ENCODE data around the gene PANK4.

The PANK4 gene

DNA sequence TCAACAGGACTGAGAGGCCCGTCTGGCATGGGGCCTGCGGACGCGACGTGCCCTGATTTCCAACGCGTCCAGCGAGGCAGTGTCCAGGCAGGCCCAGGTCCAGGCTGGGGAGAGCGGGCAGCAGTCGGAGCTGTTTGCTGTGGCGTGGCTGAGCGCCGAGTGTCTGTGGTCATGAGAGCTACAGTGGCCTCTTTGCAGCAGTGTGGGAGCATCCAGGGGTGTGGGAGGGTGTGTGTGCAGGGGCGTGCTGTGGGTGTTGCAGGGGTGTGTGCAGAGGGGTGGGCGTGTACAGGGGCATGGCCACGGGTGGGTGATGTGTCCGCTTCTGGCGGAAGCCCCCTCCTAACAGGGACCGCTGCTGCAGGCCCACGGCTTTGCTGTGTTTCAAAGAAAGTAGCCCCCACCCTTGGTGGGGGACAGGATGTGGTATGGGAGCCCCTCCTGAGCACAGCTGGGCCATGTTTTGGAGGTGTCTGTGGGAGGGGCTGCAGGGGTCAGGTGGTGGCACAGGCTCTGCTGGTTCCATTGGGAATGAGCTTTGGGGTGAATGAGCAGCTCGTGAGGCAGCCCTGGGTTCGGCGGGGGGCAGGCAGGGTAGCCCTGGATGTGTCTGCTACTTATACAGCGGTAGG is 32.6 kb downstream of the PANK4 start:
- DNase-seq (ENCODE audit: insufficient read length, low spot score) (no peak), FAIRE-seq (no peak)
- TF ChIP-seq POLR2A (IDR thresholded peaks at IDR 0.05; ENCODE audit: low read depth, low read length), result no peak

DNA sequence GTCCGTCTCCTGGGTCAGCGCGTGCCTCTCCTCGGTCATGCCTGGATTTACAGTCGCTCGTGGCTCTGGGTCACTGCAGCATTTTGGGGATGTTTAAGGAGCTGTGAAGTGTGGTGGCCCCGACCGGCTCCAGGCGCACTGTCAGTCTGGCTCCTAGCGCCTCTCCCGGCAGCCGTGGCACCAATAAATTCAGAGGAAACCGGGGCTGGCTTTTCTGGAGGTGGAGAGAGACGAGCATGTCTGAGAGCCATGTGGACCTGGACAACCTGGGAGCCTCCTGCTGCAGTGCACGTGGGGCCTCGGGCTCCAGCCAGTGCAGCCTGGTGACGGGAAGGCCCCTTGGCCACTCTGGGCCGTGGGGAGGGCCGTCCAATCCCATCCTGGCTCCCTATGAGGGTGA is 33.2 kb downstream of the PANK4 start:
- no peak for DNase-seq (ENCODE audit: insufficient read length, low spot score)

DNA sequence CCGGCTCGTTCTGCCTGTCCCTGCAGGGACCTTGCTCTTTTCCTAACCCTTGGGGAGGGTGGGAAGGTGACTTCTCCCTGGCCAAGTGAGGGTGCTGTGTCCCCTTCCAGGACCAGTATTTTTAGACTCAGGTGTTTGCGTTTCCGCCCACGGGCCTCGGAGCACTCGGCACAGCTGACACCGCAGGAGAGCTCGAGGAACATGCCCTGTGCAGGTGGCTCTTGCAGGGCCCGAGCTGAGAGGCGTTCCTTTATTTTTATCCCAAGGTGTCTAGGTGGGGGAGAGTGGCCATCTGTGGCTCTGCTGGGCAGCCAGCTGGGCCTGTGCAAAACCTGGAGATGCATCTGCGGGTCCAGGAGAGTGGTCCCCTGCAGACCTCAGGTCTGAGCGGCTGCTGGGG is 34.3 kb downstream of the PANK4 start:
- DNase-seq (ENCODE audit: insufficient read length, low spot score) (no peak), FAIRE-seq (no peak)
- TF ChIP-seq POLR2A (IDR thresholded peaks at IDR 0.05; ENCODE audit: low read depth, low read length), result no peak

More for the DNA sequence above, 33.2 kb downstream of the PANK4 start:
- FAIRE-seq, result no peak
- TF ChIP-seq POLR2A (IDR thresholded peaks at IDR 0.05; ENCODE audit: low read depth, low read length), result no peak

DNA sequence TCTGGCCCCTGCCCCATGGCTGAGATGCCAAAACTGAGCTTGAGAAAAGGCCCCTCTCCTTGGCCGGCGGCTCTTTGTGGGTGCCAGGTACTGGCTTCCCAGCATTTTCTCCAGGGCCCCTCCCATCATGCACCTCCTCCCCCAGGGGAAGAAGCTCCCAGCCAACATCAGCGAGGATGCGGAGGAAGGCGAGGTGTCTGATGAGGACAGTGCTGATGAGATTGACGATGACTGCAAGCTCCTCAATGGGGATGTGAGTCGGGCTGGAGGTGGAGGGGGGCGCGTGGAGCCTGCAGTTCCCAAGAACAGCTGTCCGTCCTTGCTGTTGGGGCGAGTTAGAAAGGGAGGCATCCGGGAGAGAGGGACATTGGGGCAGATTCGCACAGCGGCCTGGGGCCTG is 36.8 kb downstream of the PANK4 start:
- no peak for TF ChIP-seq POLR2A (IDR thresholded peaks at IDR 0.05; ENCODE audit: low read depth, low read length)
- no peak for DNase-seq (ENCODE audit: insufficient read length, low spot score)
- FAIRE-seq, result no peak

DNA sequence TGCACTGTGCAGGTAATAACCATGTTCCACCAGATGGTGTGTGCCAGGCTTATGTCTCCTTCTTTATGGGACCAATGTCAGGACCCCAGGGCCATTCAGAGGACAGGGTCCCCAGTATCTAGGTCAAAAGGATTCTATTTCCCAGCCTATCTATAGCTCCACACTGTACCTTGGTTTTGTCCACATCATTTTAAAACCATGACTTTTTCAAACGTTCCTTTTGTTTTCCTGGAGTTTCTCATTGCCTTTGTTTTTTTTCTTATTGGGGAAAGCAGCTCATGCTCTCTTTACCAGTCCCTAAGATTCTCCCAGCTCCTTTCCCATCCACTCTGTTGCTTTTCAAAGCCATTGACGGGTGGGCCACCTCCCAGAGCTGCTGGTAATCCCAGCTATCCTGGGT is 37.7 kb downstream of the PANK4 start:
- FAIRE-seq (no peak), DNase-seq (ENCODE audit: insufficient read length, low spot score) (no peak)
- TF ChIP-seq POLR2A (IDR thresholded peaks at IDR 0.05; ENCODE audit: low read depth, low read length), result no peak

DNA sequence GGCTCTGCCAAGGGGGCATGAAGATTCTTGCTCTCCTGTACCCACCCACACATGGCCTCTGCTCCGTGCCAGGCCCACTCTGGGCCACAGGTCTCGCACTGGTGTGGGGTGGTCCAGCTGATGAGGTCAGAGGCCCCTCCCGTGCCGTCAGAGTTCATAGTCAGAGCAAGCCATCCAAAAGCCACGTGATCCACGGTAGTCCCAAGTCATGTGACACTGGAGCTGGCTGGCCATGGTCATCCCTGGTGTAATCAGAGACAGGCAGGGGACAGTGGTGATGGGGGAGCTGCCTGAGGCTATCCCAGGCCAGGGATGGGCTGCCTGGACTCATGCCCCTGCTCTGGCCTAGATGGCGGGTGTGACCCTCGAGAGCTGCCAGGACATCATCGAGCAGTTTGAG is 39.8 kb downstream of the PANK4 start:
- no peak for DNase-seq (ENCODE audit: insufficient read length, low spot score)
- TF ChIP-seq POLR2A (IDR thresholded peaks at IDR 0.05; ENCODE audit: low read depth, low read length), result no peak
- no peak for FAIRE-seq

DNA sequence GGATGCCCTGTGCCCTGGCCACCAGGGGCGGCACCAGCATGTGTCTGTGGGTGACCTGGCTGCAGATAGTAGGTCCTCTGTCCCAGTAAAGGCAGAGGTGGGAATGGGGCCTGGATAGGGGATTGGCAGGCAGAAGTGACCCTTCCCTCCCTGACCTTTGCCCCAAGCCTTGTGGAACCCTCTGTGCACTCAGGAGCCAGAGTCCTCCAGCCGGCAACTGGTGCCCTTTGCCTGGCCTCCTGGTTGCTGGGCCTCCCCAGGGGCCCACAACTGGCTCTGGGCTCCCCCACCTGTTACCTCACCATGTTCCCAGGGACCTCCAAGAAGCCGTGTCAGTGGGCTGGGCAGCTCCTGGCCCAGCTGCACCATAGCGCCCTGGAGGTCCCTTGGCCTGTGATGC is 40.4 kb downstream of the PANK4 start:
- TF ChIP-seq POLR2A (IDR thresholded peaks at IDR 0.05; ENCODE audit: low read depth, low read length), result no peak
- DNase-seq (ENCODE audit: insufficient read length, low spot score) (no peak), FAIRE-seq (no peak)

DNA sequence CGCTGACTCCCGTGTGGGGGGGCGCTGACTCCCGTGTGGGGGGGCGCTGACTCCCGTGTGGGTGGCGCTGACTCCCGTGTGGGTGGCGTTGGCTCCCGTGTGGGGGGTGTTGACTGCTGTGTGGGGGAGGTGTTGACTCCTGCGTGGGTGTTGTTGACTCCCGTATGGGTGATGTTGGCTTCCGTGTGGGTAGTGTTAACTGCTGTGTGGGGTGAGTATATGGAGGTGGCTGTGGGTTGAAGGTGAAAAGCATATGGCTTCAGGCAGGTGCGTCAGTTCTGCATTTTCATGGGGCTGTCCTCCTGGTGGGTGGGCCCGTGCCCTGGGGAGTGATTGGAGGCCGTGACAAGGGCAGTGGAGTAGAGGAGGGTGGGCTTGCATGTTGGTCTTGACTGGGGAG is 42.4 kb downstream of the PANK4 start:
- TF ChIP-seq POLR2A (IDR thresholded peaks at IDR 0.05; ENCODE audit: low read depth, low read length), result no peak
- FAIRE-seq (no peak), DNase-seq (ENCODE audit: insufficient read length, low spot score) (no peak)

DNA sequence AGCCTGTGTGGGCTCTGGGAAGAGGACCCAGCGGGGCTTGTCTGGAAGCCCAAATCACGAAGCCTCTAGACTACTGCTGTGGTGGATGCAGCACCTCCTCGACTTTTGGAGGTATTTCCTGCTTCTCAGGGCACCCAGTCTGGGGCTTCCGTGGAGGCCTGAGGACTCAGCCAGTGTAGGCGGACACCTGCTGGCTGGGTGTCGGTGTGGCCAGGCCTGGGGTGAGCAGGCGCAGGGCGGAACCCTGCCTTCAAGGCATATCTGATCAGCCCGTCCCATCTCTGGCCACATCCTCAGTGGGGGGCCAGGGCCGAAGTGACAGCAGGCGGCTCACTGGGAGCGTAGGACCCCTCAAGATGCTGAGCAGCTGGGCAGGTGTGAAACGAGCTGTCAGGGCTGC is 43.4 kb downstream of the PANK4 start:
- DNase-seq (ENCODE audit: insufficient read length, low spot score) (no peak), FAIRE-seq (no peak)
- TF ChIP-seq POLR2A (IDR thresholded peaks at IDR 0.05; ENCODE audit: low read depth, low read length), result no peak

DNA sequence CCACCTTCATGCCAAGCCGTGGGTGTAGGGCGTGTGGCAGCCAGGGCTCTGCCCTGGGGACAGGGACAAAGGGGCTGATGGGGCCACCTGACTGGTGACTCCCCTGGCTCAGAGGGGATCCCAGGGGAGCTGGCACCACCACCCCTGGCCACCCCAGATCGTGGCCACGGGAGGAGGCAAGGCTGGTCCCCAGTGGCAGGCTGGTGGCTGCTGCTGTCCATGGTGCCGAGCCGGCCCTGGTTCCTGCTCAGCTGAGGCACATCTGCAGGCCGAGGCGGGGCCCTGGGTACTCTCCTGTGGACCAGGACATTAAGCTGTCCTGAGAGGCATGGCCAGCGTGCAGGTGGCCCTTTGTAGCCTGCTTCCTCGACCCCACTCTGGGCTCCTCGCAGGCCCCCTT is 43.8 kb downstream of the PANK4 start:
- FAIRE-seq, result no peak
- TF ChIP-seq POLR2A (IDR thresholded peaks at IDR 0.05; ENCODE audit: low read depth, low read length), result no peak
- DNase-seq (ENCODE audit: insufficient read length, low spot score), result no peak

DNA sequence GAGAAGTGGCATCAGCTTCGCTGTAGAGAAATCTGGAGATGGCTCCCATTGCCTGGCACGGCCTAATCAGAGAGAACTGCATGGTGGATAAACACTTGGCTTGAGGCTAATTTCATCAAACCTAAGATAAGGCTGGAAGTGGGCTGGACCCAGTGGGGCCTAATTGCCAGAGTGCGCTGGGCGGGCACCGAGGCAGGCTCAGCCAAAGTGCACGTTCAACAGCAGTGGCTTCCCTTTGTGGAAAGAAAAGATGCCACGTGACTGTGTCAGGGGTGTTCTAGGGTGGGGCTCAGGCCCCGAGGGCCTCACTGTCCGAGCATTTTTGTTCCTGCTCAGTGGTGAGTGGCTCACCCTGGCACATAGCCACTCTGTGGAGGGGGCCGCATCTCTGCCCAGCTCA is 44.5 kb downstream of the PANK4 start:
- TF ChIP-seq POLR2A (IDR thresholded peaks at IDR 0.05; ENCODE audit: low read depth, low read length), result no peak
- DNase-seq (ENCODE audit: insufficient read length, low spot score) (no peak), FAIRE-seq (no peak)

DNA sequence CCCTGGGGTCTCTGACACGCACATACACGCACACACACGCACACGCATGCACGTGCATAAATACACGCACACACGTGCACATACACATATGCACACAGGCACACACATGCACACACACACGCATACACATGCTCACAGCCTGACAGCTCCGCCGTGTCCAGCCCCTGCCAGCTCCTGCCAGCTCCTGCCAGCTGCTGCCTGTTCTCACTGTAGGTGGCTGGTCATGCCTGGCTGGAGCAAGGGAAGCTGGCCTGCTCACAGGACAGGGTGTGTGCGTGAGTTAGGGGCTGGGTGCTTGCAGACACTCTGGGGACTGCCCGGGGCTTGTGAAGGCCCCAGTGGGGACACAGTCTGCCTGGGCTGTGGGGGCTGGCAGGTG is 45.4 kb downstream of the PANK4 start:
- DNase-seq (ENCODE audit: insufficient read length, low spot score) (no peak), FAIRE-seq (no peak)
- no peak for TF ChIP-seq POLR2A (IDR thresholded peaks at IDR 0.05; ENCODE audit: low read depth, low read length)

DNA sequence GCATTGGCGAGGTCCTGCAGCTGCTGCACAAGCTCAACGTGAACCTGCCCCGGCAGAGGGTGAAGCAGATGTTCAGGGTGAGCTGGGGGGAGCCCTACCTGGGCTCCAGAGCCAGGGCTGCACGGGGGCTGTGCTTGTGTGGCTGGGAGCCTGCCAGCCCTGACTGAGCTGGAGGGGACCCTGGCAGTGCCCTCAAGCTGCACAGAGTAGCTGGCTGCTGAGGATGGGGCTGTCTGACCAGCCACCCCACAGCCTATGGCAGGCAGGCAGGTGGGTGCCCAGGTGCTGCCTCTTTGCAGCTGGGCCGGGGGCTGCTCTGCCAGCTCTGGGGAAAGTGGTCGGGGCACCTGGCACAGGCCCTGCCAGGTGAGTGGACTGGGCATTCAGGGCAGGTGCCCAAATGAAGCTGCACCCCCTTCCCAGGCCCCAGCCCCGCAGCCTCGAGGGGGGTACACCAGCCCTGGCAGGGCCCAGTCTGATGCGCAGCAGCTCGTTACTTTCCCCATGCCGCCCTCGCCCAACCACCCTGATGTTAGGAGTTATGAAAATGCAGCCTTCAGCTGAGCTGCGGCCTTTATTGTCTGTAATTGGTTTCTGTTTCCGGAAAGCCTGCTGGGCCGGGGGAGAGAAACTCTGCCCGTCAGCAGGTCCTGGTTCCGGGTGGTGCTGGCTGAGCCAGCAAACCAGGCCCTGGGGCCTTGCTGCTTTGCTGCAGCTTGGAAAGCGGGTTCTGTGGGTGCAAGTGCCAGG is 46.0 kb downstream of the PANK4 start:
- TF ChIP-seq POLR2A (IDR thresholded peaks at IDR 0.05; ENCODE audit: low read depth, low read length), result no peak
- DNase-seq (ENCODE audit: insufficient read length, low spot score), result no peak
- no peak for FAIRE-seq

DNA sequence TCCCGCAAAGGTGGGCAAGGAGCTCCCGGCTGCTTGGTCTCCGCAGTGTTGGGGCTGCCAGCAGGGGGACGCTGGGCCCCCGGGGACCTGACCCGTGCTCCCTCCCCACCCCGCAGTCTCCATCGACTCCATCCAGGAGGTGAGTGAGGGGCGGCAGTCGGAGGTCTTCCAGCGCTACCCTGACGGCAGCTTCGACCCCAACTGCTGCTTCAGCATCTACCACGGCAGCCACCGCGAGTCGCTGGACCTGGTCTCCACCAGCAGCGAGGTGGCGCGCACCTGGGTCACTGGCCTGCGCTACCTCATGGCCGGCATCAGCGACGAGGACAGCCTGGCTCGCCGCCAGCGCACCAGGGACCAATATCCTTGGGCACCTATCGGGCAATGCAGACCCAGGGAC is 46.8 kb downstream of the PANK4 start:
- TF ChIP-seq POLR2A (IDR thresholded peaks at IDR 0.05; ENCODE audit: low read depth, low read length), result no peak
- DNase-seq (ENCODE audit: insufficient read length, low spot score) (no peak), FAIRE-seq (no peak)

DNA sequence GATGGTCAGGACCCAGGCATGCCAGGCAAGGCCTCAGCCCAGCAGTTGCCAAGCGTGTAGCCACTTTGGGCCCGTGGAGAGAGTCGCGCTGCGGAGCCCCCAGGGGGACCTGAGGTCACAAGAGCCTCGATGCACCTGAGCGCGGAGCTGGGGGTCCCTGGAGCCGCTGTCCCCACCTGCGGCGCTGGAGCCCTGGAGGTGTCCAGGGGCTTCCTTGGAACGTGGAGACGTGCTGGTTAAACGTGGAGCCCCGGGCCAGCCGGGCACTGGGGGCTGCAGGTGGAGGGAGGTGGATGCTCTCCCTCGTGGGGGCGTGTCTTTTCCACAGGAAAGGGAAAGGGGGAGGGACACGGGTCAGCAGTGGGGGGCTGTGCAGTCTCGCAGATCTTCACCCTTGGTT is 47.2 kb downstream of the PANK4 start:
- TF ChIP-seq POLR2A (IDR thresholded peaks at IDR 0.05; ENCODE audit: low read depth, low read length), result no peak
- FAIRE-seq (no peak), DNase-seq (ENCODE audit: insufficient read length, low spot score) (no peak)
